ENCODE data around the gene IDE. TPM values are rescaled to one million over a fixed set of nuclear protein-coding genes. Genes with fewer than 3 reads are reported as not detected.
"Not testable (repeated sequence)": the region's sequence is repeated elsewhere in the genome, so short reads cannot be mapped to it uniquely, and the experiment has no call there.

IDE gene
- total RNA-seq, 2 donors from 2014 or later: 39.0 to 44.8 TPM

DNA sequence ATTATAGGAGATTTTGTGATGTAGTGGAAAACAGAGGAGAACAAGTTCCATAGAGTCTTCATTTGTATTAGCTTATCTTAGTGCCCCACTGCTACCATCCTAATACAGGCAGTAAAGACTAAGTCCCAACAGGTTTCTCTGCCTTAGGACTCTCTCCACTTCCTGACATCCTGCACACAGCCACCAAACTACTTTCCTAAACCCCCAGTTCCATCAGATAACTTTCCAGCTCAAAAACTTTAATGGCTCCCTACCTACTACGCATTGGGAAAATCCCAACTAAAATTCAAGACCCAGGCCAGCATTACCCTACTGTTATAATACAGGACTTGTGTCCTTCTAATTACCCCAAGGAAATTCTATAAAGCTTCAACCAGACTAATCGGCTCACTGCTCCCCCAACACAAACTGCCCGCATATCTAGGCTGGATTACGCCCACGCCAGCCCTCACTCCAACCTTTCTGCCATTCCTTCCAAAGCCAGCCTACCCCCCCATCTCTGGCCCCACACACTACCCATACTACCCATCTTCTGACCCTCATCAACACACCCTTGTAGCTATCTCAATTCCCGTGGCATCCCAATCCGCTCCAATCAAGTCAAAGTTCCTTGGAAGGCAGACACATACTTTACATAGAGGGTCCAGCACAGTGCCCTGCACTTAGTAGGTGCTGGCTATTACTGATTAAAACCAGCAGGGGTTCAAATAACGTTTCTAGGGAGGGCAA lies 1.4 kb downstream of the IDE start:
- intact Hi-C loops (cut with DNase I): no loop called here

DNA sequence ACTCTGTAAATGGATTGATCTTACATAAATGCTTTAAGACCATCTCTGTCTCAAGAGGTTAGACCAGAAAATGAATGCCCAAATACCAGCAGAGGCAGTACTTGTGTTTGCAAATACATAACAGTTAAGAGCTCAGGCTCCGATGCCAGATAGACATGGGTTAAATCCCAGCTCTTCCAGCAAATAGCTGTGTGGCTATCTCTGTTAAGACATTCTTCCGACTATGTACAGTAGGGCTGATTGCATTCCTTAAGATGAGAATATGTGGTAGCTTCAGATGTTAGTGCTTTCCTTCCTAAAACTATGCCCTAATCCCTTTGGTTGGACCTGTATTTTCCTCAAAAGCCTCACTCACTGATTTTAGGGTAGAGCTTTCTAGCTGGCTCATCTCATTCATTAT lies 2.2 kb downstream of the IDE start:
- Histone ChIP-seq H3K27me3 (no peaks in the 10 kb centered on the region), H3K4me3 (no peak overlapping the region), H3K9me3 (no peaks in the 10 kb centered on the region), H3K27ac (no peak overlapping the region), H3K9ac (ENCODE audit: low read depth in 2 of 2, low read length in 2 of 2) (no peak overlapping the region), H3K4me1 (no peaks in the 10 kb centered on the region), H3K36me3 (no peaks in the 10 kb centered on the region)
- DNase-seq: no peak
- intact Hi-C loops (cut with DNase I): no loop called here
- TF ChIP-seq, protein P1, sequence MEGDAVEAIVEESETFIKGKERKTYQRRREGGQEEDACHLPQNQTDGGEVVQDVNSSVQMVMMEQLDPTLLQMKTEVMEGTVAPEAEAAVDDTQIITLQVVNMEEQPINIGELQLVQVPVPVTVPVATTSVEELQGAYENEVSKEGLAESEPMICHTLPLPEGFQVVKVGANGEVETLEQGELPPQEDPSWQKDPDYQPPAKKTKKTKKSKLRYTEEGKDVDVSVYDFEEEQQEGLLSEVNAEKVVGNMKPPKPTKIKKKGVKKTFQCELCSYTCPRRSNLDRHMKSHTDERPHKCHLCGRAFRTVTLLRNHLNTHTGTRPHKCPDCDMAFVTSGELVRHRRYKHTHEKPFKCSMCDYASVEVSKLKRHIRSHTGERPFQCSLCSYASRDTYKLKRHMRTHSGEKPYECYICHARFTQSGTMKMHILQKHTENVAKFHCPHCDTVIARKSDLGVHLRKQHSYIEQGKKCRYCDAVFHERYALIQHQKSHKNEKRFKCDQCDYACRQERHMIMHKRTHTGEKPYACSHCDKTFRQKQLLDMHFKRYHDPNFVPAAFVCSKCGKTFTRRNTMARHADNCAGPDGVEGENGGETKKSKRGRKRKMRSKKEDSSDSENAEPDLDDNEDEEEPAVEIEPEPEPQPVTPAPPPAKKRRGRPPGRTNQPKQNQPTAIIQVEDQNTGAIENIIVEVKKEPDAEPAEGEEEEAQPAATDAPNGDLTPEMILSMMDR (IDR thresholded peaks at IDR 0.05): no peak

More for the DNA sequence above, 1.4 kb downstream of the IDE start:
- DNase-seq: no peak
- Histone ChIP-seq H3K27me3 (no peaks in the 10 kb centered on the region), H3K9me3 (no peaks in the 10 kb centered on the region), H3K36me3 (no peaks in the 10 kb centered on the region), H3K9ac (ENCODE audit: low read depth in 2 of 2, low read length in 2 of 2) (peak overlapping the region; percentile 92 to 93), H3K27ac (no peak overlapping the region), H3K4me3 (peak overlapping the region; percentile 93), H3K4me1 (no peaks in the 10 kb centered on the region)
- TF ChIP-seq, protein P1 (IDR thresholded peaks at IDR 0.05): no peak

DNA sequence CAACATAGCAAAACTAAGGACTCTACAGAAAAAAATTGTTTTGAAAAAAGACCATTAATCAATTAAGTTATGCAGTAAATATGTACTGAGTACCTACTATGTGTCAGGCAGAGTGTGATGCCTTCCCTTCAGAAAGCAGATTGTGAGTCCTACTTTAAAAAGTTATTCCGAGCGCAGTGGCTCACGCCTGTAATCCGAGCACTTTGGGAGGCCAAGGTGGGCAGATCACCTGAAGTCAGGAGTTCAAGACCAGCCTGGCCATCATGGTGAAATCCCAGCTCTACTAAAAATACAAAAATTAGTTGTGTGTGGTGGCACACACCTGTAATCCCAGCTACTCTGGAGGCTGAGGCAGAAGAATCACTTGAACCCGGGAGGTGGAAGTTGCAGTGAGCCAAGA lies 4.2 kb downstream of the IDE start:
- intact Hi-C loops (cut with DNase I); H3K4me1 ChIP-seq: not testable (repeated sequence)

GRCh38 chr10:92569071-92569470 lies 4.8 kb downstream of the IDE start:
- no peak for DNase-seq
- H3K27ac ChIP-seq: no peak overlapping the region
- H3K4me3 ChIP-seq: no peak overlapping the region
- H3K4me1 ChIP-seq: no peaks in the 10 kb centered on the region
- H3K9ac ChIP-seq (ENCODE audit: low read depth in 2 of 2, low read length in 2 of 2): no peak overlapping the region
- intact Hi-C loops (cut with DNase I): no loop called here
- H3K36me3 ChIP-seq: no peaks in the 10 kb centered on the region
- no peaks in the 10 kb centered on the region for H3K27me3 ChIP-seq
- H3K9me3 ChIP-seq: no peaks in the 10 kb centered on the region
- TF ChIP-seq, protein P1 (IDR thresholded peaks at IDR 0.05): no peak

More for the DNA sequence above, 4.2 kb downstream of the IDE start:
- H3K27me3 ChIP-seq; DNase-seq; H3K9ac ChIP-seq (ENCODE audit: low read depth in 2 of 2, low read length in 2 of 2); H3K4me3 ChIP-seq; H3K9me3 ChIP-seq; H3K27ac ChIP-seq; H3K36me3 ChIP-seq: not testable (repeated sequence)

DNA sequence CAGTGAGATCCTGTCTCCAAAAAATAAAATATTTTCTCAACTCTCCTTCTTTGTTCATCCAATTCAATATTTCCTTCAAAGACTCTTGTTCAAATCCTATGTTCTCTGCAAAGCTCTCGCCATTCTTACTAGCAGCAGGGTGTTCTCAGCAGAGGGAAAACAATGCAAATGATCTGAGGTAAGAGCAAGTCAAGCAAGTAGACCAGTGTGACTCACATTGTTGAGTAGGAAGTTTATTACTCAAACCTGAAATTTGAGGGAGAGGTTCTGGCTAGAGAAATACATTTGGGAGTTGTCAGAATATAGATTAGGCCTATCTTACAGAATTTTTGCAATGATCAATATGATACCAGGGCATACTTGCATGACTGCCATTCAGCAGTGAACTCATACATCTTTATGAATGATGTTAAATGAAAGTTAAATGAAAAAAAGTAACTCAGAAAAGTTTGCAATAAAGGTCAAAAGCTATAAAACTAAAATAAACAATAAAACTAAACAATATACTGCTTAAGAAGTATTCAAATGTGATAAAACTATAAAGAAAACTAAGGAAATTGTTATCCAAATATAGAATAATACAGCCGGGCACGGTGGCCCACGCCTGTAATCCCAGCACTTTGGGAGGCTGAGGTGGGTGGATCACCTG lies 5.8 kb downstream of the IDE start:
- Histone ChIP-seq H3K4me1 (no peaks in the 10 kb centered on the region), H3K9me3 (no peaks in the 10 kb centered on the region), H3K27ac (no peak overlapping the region), H3K36me3 (no peaks in the 10 kb centered on the region), H3K27me3 (no peaks in the 10 kb centered on the region), H3K4me3 (no peak overlapping the region), H3K9ac (ENCODE audit: low read depth in 2 of 2, low read length in 2 of 2) (no peak overlapping the region)
- no peak for DNase-seq
- TF ChIP-seq, protein P1 (IDR thresholded peaks at IDR 0.05): no peak
- intact Hi-C loops (cut with DNase I): no loop called here

- Histone ChIP-seq H3K9ac (ENCODE audit: low read depth in 2 of 2, low read length in 2 of 2) (no peak overlapping the region), H3K27me3 (no peaks in the 10 kb centered on the region), H3K4me1 (no peaks in the 10 kb centered on the region), H3K27ac (no peak overlapping the region), H3K36me3 (no peaks in the 10 kb centered on the region), H3K9me3 (no peaks in the 10 kb centered on the region), H3K4me3 (no peak overlapping the region)
- TF ChIP-seq, protein P1 (IDR thresholded peaks at IDR 0.05): no peak
- DNase-seq: no peak
- intact Hi-C loops (cut with DNase I): no loop called here
Measured at GRCh38 chr10:92562424-92562823, 11.5 kb downstream of the IDE start.

All from colonic mucosa (tissue), 4 donors.